Urothelium cell line (cell line): ENCODE data around the gene CXCR1.
"Not testable (repeated sequence)": the region's sequence is repeated elsewhere in the genome, so short reads cannot be mapped to it uniquely, and the experiment has no call there.

Experiments
- DNase-seq: peaks from one replicate; pipeline ENCODE4 v3.0.0; 2011; ENCODE audit warnings: low spot score, mixed read lengths
- FAIRE-seq: peaks from 2 replicates; lab custom pipeline; 2011; peaks lifted over from hg19 to GRCh38; lab: Jason Lieb, UNC

CXCR1 gene

DNA sequence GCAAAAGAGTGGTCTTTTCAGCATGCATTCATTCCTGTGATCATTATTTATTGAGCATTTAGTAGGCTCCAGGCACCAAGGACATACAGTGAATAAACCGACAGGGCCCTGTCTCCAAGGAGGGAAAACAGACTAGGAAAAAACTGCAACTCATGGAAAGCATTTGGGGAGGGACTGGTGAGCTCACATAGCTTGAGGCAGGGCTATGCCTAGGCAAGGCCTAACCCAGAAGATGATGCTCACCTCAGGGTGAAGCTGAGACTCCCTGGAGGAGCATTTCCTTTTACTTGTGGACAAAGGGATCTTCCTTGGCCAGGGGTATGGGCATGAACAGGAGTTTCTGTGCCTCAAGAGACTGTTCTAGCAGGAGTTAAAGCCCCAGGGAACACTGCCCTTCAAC is 3.9 kb downstream of the CXCR1 start:
- DNase-seq = no peak
- no peak for FAIRE-seq

- no peak for DNase-seq
- no peak for FAIRE-seq
Measured at GRCh38 chr2:218161644-218162043, 5.1 kb downstream of the CXCR1 start.

- DNase-seq = no peak
Measured at GRCh38 chr2:218155953-218156479, 10.7 kb downstream of the CXCR1 start.

GRCh38 chr2:218152777-218153176 is 14.0 kb downstream of the CXCR1 start:
- no peak for FAIRE-seq
- DNase-seq = peak; percentile 30

More at GRCh38 chr2:218155953-218156479, 10.7 kb downstream of the CXCR1 start:
- FAIRE-seq = no peak

DNA sequence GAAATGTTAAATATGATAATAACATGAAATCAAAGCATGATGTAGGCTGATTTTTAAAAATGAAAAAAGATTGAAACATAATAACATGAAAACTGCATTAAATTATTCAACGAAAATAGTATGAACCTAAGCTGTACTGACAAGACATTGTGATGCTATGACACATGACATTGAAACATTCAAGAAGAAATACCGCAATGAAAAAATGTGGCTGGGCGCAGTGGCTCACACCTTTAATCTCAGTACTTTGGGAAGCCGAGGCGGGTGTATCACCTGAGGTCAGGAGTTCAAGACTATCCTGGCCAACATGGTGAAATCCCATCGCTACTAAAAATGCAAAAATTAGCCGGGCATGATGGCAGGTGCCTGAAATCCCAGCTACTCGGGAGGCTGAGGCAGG is 14.6 kb downstream of the CXCR1 start:
- DNase-seq (no peak), FAIRE-seq (no peak)

GRCh38 chr2:218149848-218150440 is 16.8 kb downstream of the CXCR1 start:
- DNase-seq (no peak), FAIRE-seq (no peak)

DNA sequence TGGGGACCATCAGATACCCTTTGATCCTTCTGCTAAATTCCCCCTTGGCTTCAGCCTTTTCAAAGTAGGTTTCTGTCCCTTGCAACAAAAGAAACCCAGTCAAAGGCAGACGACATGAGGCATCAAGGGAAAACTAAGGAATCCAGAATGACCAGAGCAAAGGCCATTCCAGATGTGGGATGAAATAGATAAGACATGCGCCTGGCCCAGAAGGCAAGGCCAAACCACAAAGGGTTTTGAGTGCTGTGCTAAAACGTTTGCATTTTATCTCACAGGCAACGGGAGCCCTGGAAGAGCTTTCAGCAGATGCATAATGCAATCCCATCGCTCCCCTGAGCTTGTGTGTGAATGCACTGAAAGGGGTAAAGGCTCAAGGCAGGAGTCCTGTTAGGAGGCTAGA is 17.7 kb downstream of the CXCR1 start:
- DNase-seq (no peak), FAIRE-seq (no peak)

DNA sequence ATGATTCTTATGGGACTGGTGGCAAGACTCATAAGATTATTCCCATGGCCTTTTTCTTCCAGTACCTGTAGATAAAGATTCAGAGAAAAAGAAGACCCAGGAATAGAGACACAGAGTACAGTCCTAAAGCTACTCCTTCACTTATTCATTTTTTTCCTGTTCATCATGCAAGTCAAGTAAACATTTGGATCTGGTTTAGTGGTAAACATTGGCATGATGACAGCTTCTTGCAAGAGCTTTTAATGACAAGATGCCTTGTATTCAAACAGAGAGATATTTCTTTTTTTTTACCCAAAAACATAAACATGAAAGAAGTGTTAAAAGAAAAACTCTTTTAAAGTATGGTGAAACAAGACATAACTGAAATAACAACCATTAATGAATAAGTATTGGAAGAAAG is 20.7 kb downstream of the CXCR1 start:
- no peak for FAIRE-seq
- no peak for DNase-seq

DNA sequence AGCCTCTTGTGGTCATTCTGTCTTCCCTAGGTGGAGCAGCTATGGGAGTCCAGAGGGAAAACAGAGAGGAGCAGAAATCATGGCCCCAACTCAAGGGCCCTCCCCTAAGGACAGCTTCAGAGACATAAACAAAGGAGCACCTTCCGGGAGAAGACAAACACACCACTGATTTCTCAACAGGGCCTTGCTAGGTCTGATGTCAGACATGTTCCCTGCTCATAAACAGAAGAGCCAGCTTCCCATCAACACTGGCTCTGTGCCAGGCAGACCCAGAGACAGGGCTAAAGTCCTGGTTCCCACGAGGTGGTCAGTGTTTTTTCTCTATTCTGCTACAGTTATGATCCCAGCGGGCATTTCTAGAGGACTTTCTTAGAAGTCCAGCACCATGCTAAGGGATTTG is 21.6 kb downstream of the CXCR1 start:
- DNase-seq (no peak), FAIRE-seq (no peak)

DNA sequence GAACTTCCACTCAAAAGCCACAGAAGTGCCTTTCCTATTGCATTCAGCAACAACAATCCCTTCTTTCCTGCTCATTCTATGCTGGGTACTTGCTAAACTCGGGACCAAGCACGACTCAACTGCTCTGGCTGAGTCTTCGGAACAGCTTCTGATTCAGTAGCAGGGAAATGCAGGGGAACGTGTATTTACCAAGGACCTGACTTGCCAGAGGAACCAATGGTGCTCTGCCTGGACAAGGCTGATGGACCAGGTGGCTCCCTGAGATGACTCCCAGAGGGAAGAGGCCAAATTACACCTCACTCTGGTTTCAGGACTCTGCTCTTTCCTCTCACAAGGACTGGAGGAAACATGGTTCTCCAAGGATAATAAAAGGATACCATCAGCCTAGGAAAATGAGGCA is 28.7 kb downstream of the CXCR1 start:
- FAIRE-seq (no peak), DNase-seq (no peak)

DNA sequence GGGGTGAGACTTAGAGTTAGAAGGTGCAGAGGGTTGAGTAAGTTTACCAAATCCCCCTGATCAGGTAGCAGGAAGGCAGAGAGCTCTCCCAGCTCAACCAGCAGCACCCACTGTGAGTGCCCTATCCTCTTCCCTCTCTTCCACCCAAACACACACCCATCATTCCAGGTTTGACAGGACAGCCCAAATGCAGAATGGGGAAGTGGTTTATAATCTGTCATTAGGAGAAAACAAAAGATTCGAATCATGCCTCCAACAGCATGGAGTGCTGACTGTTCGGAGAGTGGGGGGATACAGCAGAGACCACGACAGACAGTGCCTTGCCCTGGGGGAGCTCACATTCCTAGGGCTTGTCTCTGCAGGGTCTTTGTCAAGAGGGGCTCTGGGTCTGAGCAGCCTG is 29.2 kb downstream of the CXCR1 start:
- DNase-seq = no peak
- no peak for FAIRE-seq

DNA sequence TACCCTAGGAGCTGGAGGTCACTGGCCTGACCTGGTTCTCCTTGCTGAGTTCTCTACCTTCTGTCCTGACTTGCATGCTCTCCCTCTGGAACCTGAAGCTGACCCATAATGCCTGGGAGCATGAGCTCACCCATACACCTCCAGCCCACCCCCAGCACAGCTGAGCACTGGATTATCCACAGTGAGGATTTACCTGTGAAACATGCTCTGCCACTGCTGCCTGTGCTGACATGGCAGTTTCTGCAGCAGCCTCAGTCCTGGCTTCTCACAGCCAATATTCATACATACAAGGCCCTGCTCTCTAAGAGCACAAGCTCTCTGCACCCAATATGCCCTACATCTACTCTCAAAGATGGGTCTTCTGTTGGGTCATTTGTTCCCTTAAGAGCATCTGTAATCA is 35.9 kb downstream of the CXCR1 start:
- no peak for FAIRE-seq
- DNase-seq = no peak

DNA sequence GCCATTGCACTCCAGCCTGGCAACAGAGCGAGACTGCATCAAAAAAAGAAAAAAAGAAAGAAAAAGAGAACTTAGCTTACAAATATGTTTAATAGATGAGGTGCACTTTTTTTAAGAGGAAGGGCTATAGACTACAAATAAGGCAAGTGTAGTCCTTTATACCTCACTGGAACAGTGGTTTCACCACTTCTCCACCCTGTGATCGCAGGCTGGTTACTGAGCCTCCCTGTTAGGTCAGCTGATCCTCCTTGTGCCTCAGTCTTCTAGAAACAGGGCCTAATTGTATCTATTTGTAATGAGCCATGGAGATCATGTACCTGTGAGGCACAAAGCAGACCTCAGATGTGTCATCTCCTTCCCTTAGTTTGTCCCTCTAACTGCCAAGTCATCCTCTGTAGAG is 36.4 kb downstream of the CXCR1 start:
- DNase-seq (no peak), FAIRE-seq (no peak)

DNA sequence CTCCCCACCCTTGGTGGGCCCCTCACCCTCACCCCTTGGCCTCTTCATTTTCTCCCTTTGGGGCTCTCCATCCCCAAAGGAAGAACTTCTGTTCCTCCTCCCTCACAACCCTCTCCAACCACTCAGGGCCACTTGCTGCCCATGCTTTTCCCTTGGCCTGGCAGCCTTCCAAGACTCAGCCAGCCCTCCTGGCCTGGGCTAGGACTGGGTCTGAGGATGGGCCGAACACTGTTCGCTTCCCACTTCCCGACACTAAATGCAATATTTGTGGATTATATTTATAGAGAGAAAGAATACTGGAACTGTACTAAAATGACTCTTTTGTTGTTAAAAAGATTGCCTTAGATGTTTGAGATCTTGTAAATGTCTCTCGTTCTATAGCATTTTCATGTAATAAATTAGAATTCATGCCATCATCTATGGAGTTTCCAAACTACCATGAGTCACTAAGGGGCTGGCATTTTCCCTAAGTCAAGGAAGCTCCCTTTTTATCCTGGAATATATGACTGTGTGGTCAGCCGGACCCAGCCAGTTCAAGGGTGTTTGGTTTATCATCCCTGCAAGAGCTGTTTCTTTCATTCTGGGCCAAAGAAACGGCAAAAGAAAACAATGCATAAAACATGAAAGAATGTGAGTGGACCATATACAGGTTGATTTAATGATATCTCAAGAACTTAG is 37.2 kb downstream of the CXCR1 start:
- DNase-seq = no peak

GRCh38 chr2:218128781-218129457 is 37.8 kb downstream of the CXCR1 start:
- FAIRE-seq = no peak
- DNase-seq = no peak

More for the DNA sequence above, 37.2 kb downstream of the CXCR1 start:
- no peak for FAIRE-seq

DNA sequence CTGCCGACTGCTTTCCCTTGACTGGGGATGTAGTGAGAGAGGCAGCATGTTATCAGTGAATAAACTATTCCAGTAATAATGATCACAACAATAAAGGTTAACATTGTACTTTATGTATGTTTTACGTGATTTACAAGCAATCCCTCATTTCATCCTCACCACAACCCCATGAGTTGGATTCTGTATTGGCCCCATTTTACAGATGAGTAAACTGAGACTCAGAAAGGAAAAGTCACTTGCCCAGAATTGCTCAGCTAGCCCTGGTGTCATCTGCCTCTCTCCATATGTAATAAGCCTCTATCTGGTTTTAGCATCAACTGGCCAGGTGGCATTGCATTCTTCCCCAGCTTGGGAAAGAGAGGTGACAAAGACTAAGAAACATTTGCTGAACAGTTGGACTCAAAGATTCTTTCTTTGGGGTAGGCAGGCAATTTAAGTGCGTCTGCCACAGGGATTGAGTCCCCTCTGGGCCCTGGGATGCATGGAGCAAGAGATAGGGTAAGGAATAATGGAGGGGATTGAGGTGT is 38.8 kb downstream of the CXCR1 start:
- no peak for DNase-seq
- FAIRE-seq = no peak

GRCh38 chr2:218125626-218126080 is 41.1 kb downstream of the CXCR1 start, which contains the start of gene CXCR2:
CXCR2 (plus strand) TSS chr2:218126028; CDS start chr2:218134802, 8,774 bp downstream.
- FAIRE-seq (no peak), DNase-seq (no peak)

DNA sequence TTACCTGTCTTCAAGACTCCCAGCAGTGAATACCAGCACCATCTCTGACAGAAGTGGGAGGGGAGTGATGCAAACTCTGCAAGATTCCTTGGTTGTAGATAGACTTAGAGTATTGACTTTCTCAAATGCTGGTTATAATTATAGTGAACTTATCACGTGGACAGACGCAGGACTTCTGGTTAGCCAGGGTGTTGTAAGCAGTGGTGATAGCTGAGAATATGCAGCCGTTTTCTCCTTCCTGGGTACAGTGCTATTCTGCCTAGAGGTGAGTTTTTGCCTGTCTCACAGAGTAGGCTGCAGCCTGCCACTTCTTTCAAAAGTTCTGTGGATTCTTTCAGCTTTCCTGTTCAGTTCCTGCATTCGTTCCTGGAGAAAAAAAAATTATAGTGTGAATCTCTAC is 41.7 kb downstream of the CXCR1 start:
- FAIRE-seq (no peak), DNase-seq (no peak)

DNA sequence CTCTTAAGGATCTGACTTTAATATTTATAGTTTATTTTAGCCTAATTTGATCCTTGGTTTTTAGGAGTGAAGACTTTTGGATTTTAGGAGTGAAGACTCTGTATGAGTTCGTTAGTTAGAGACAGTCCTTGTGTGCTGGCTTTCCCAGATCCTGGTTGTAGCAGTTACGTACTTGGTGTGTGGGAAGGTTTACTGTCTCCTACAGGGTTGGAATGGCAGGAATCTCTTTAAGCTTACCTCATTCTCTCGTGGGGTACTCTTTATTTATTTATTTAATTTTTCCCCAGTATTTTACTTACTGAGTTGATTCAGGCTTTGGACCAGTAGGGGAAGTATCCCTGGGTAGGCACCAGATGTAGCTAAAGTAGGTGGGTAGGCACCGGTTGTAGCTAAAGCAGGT is 42.8 kb downstream of the CXCR1 start:
- no peak for DNase-seq
- no peak for FAIRE-seq

DNA sequence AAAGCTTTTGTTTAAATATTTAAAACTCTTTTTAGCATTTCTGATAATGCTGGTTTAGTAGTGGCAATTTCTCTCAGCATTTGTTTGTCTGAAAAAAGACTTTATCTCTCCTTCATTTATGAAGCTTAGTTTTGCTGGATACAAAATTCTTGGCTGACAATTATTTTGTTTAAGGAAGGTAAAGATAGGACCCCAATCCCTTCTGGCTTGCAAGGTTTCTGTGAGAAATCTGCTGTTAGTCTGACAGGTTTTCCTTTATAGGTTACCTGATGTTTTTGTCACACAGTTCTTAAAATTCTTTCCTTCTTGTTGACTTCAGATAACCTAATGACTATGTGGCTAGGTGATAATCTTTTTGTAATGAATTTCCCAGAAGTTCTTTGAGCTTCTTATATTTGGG is 44.5 kb downstream of the CXCR1 start:
- DNase-seq, FAIRE-seq: not testable (repeated sequence)

GRCh38 chr2:218121789-218122188 is 45.0 kb downstream of the CXCR1 start:
- not testable (repeated sequence) for DNase-seq, FAIRE-seq
